ENCODE data around the gene HAGH.

HAGH gene

DNA sequence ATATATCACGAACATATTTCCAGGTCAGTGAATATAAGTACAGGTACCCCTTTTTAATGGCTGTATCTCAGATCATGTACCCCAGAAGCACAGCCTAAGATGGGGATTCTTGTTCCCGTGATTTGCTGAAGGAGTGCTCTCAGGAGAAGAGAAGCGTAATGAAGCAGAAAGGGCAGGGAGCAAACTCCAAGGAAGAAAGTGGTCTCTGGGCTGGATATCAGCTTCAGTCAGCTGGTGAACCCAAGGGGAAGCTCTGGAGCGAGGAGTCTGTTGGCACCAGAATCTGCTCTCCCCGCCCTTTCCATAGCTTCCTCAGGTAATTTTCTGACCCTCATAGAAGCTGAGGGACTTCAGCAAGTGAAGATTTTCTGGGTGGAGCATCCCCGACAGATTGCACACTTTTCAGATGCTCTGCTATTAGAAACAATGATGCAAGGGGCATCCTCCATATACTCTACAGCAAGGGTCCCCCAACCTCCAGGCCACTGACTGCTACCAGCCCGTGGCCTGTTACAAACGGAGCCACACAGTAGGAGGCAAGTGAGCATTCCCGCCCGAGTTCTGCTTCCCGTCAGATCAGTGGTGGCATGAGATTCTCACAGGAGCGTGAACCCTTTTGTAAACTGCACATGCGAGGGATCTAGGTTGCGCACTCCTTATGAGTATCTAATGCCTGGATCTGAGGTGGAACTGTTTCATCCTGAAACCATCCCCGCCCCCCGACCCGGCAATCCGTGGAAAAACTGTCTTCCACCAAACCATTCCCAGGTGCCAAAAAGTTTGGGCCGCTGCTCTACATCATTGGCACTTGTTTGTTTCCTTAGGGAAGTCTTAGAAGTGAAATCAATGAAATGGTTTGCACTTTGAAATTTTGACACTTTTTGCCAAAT lies 4.8 kb upstream of the HAGH start:
- DNase-seq (ENCODE audit: low read depth) = no peak
- no peak overlapping the region for H3K4me3 ChIP-seq (ENCODE audit: low read depth, low read length)
- TF ChIP-seq, protein P1, sequence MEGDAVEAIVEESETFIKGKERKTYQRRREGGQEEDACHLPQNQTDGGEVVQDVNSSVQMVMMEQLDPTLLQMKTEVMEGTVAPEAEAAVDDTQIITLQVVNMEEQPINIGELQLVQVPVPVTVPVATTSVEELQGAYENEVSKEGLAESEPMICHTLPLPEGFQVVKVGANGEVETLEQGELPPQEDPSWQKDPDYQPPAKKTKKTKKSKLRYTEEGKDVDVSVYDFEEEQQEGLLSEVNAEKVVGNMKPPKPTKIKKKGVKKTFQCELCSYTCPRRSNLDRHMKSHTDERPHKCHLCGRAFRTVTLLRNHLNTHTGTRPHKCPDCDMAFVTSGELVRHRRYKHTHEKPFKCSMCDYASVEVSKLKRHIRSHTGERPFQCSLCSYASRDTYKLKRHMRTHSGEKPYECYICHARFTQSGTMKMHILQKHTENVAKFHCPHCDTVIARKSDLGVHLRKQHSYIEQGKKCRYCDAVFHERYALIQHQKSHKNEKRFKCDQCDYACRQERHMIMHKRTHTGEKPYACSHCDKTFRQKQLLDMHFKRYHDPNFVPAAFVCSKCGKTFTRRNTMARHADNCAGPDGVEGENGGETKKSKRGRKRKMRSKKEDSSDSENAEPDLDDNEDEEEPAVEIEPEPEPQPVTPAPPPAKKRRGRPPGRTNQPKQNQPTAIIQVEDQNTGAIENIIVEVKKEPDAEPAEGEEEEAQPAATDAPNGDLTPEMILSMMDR (IDR thresholded peaks at IDR 0.05; ENCODE audit: low read depth, low read length, missing control alignments) = no peak

DNA sequence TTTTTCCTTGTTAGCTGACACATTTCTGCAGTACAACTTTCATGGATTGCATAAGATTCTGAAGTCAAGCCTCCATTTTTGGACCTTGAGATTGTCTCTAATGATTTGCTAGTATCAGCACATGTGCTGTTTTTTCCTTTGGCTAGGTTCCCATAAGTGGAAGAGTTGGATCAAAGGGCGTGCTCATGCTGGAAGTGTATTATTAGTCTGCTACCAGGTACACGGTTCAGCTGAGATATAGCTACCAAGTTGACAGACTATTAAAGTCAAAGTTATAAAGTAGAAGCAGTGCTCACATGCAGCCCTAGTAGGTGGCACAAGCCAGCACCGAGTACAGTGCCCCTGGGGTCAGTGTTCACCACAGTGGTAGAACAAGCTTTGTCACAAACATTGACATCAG lies 3.6 kb upstream of the HAGH start:
- no peak for DNase-seq (ENCODE audit: low read depth)
- TF ChIP-seq, protein P1 (IDR thresholded peaks at IDR 0.05; ENCODE audit: low read depth, low read length, missing control alignments) = no peak
- no peak overlapping the region for H3K4me3 ChIP-seq (ENCODE audit: low read depth, low read length)

DNA sequence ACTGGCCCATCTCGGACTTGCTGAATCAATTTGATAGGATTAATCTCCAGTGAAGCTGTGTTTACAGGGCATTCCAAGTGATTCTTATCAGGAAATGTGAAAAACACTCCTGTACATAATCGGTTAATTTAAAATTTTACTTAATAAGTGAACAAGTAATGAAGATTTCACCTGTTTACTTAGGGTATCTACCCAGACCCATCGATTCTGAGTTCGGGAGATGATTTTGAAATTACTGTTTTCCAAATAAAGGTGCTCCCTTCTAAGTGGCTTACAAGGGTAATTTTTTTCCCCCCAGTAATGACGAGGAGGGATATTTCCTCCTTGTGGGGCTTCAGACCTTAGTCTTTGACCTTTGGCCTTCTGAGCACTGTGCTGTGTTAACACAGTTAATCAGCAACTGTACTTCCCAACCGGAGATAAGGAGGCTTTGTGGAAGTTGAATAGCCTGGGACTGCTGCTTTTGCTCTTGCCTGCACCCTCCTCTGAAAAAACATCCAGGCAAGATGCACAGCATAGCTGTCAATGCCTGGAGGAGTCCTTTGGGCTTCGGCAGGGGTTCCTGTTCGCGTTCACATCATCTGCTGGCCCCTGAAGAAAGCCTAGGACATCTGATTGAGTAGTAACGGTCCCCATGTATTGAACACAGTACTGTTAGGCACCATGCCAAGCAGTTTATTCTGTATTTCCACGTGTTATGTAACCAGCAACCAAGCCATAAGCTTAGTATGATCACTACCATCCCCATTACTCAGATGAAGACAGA lies 2.2 kb upstream of the HAGH start:
- H3K4me3 ChIP-seq (ENCODE audit: low read depth, low read length) = no peak overlapping the region

GRCh38 chr16:1825864-1826690 lies 548 bp downstream of the HAGH start:
- TF ChIP-seq, protein P1 (IDR thresholded peaks at IDR 0.05; ENCODE audit: low read depth, low read length, missing control alignments) = peak; percentile 7
- DNase-seq (ENCODE audit: low read depth) = no peak
- H3K4me3 ChIP-seq (ENCODE audit: low read depth, low read length) = peak overlapping the region; percentile 95

More for the DNA sequence above, 2.2 kb upstream of the HAGH start:
- DNase-seq (ENCODE audit: low read depth) = no peak
- TF ChIP-seq, protein P1 (IDR thresholded peaks at IDR 0.05; ENCODE audit: low read depth, low read length, missing control alignments) = no peak

- H3K4me3 ChIP-seq (ENCODE audit: low read depth, low read length) = peak overlapping the region; percentile 95
- DNase-seq (ENCODE audit: low read depth) = no peak
- TF ChIP-seq, protein P1 (IDR thresholded peaks at IDR 0.05; ENCODE audit: low read depth, low read length, missing control alignments) = no peak
Observed at GRCh38 chr16:1825381-1825863, 1.2 kb downstream of the HAGH start.

DNA sequence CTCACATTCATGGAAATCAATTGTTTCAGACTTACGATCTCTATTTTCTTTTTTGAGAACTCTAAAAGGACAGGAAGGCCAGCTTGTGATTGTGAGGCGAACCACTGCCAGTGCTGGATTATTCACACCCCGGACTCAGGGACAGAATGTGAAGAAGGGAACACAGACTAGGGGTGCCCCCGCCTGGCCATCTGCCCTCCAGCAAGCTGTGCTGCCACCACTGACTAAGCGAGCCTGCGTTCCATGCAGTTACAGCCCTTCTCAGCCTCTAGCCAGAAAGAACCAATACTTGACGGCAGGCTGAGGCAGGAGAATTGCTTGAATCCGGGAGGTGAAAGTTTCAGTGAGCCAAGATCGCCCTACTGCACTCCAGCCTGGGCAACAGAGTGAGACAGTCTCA lies 2.8 kb downstream of the HAGH start:
- no peak for DNase-seq (ENCODE audit: low read depth)
- TF ChIP-seq, protein P1 (IDR thresholded peaks at IDR 0.05; ENCODE audit: low read depth, low read length, missing control alignments) = peak; percentile 26
- H3K4me3 ChIP-seq (ENCODE audit: low read depth, low read length) = no peak overlapping the region
